ENCODE data around the gene C1orf105.
A peak's percentile ranks its signal among the peaks of the same experiment; 100 is the strongest.

Gene C1orf105

DNA sequence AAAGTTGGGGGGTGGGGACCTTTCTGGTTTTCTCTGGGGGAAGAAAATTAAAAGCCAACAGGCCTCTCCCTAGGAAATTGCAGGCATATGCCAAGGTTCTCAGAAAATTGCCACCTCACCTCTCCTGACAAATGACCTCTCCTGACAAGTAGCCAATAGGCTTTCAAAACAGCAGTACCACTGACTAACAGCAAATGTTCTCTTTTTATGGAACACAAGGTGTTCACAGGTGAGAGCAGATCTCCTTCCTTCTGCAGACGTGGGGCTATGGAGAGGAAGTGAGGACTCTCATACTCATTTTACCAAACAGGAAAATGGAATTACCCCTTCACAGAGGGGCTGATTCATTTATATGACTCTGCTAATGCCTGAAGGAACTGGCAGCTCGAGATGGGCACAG is 79.7 kb downstream of the C1orf105 start:
- Histone ChIP-seq H2BK5ac (ENCODE audit: low read depth, low read length, poor library complexity) (peak overlapping the region; percentile 85), H3K79me1 (ENCODE audit: low read length) (peaks cover 40% of the 10 kb centered on the region), H2AFZ (ENCODE audit: insufficient read depth, low read length, poor library complexity) (no peak overlapping the region), H4K91ac (ENCODE audit: low read depth, low read length) (peak overlapping the region; percentile 64), H3K27ac (ENCODE audit: low read depth, low read length) (peak overlapping the region; percentile 67), H3K79me2 (ENCODE audit: control insufficient read depth, insufficient read depth, low read length, poor library complexity) (peaks cover 2% of the 10 kb centered on the region), H3K14ac (ENCODE audit: low read length) (peak overlapping the region; percentile 65), H2BK120ac (ENCODE audit: insufficient read depth, low read length, poor library complexity) (peak overlapping the region; percentile 87), H3K9ac (ENCODE audit: low read length) (no peak overlapping the region), H3K4me2 (ENCODE audit: low read length) (no peak overlapping the region), H2AK5ac (ENCODE audit: low read length) (peak overlapping the region; percentile 84), H3K36me3 (ENCODE audit: control insufficient read depth in 1 of 2, insufficient read depth in 2 of 2, low read length in 2 of 2) (no peaks in the 10 kb centered on the region), H3K27me3 (ENCODE audit: insufficient read depth, low read length) (no peaks in the 10 kb centered on the region), H3K18ac (ENCODE audit: low read length) (peak overlapping the region; percentile 73), H3K23ac (ENCODE audit: low read length) (no peak overlapping the region), H2BK12ac (ENCODE audit: low read length) (peak overlapping the region; percentile 97), H3K9me3 (ENCODE audit: insufficient read depth, low read depth, low read length) (no peaks in the 10 kb centered on the region), H3K4me1 (ENCODE audit: control insufficient read depth in 1 of 2, insufficient read depth in 2 of 2, low read length in 2 of 2) (peaks cover 27 to 33% of the 10 kb centered on the region in 2 experiments), H4K8ac (ENCODE audit: low read depth, low read length) (peak overlapping the region; percentile 48), H3K4ac (ENCODE audit: low read depth, low read length) (peak overlapping the region; percentile 69), H3K4me3 (ENCODE audit: low read depth, low read length) (no peak overlapping the region), H4K12ac (ENCODE audit: low read depth, low read length) (no peak overlapping the region)
- DNase-seq = no peak
- no CpG with 5 or more reads among the region's 2 CpGs for whole genome bisulfite sequencing (ENCODE audit: extremely low coverage, insufficient coverage, insufficient read length)

GRCh38 chr1:172507741-172508140 is 87.3 kb downstream of the C1orf105 start:
- Histone ChIP-seq H3K4me1 (ENCODE audit: control insufficient read depth in 1 of 2, insufficient read depth in 2 of 2, low read length in 2 of 2) (peaks cover 3 to 7% of the 10 kb centered on the region in 2 experiments), H3K18ac (ENCODE audit: low read length) (no peak overlapping the region), H3K4me2 (ENCODE audit: low read length) (no peak overlapping the region), H3K27me3 (ENCODE audit: insufficient read depth, low read length) (no peaks in the 10 kb centered on the region), H3K23ac (ENCODE audit: low read length) (no peak overlapping the region), H3K9ac (ENCODE audit: low read length) (no peak overlapping the region), H3K14ac (ENCODE audit: low read length) (no peak overlapping the region), H2BK12ac (ENCODE audit: low read length) (no peak overlapping the region), H2BK5ac (ENCODE audit: low read depth, low read length, poor library complexity) (no peak overlapping the region), H2AFZ (ENCODE audit: insufficient read depth, low read length, poor library complexity) (no peak overlapping the region), H4K8ac (ENCODE audit: low read depth, low read length) (no peak overlapping the region), H2BK120ac (ENCODE audit: insufficient read depth, low read length, poor library complexity) (no peak overlapping the region), H2AK5ac (ENCODE audit: low read length) (no peak overlapping the region), H3K4ac (ENCODE audit: low read depth, low read length) (no peak overlapping the region), H3K27ac (ENCODE audit: low read depth, low read length) (peak overlapping the region; percentile 26), H3K36me3 (ENCODE audit: control insufficient read depth in 1 of 2, insufficient read depth in 2 of 2, low read length in 2 of 2) (no peaks in the 10 kb centered on the region), H3K79me1 (ENCODE audit: low read length) (peaks cover 9% of the 10 kb centered on the region), H4K12ac (ENCODE audit: low read depth, low read length) (no peak overlapping the region), H3K79me2 (ENCODE audit: control insufficient read depth, insufficient read depth, low read length, poor library complexity) (no peaks in the 10 kb centered on the region), H3K9me3 (ENCODE audit: insufficient read depth, low read depth, low read length) (no peaks in the 10 kb centered on the region), H3K4me3 (ENCODE audit: low read depth, low read length) (no peak overlapping the region), H4K91ac (ENCODE audit: low read depth, low read length) (peak overlapping the region; percentile 13)
- no peak for DNase-seq

DNA sequence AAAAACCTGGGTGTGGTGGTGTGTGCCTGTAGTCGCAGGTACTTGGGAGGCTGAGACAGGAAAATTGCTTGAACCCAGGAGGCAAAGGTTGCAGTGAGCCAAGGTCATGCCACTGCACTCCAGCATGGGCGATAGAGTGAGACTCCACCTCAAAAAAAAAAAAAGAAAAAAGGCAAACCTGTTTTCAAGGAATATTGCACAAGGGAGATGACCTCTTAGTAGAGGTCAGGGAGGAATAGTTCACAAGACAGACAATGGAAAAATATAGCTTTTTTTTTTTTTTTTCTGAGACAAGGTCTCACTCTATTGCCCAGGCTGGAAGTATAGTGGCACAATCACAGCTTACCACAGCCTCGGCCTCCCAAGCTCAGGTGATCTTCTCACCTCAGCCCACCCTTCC is 90.0 kb downstream of the C1orf105 start:
- Histone ChIP-seq H3K14ac (ENCODE audit: low read length) (no peak overlapping the region), H3K9ac (ENCODE audit: low read length) (no peak overlapping the region), H3K18ac (ENCODE audit: low read length) (no peak overlapping the region), H4K12ac (ENCODE audit: low read depth, low read length) (no peak overlapping the region), H2AK5ac (ENCODE audit: low read length) (no peak overlapping the region), H3K4ac (ENCODE audit: low read depth, low read length) (no peak overlapping the region), H4K91ac (ENCODE audit: low read depth, low read length) (peak overlapping the region; percentile 43), H3K79me2 (ENCODE audit: control insufficient read depth, insufficient read depth, low read length, poor library complexity) (no peaks in the 10 kb centered on the region), H3K79me1 (ENCODE audit: low read length) (peaks cover 9% of the 10 kb centered on the region), H4K8ac (ENCODE audit: low read depth, low read length) (peak overlapping the region; percentile 4), H3K23ac (ENCODE audit: low read length) (no peak overlapping the region), H3K4me3 (ENCODE audit: low read depth, low read length) (no peak overlapping the region), H2AFZ (ENCODE audit: insufficient read depth, low read length, poor library complexity) (no peak overlapping the region), H3K4me1 (ENCODE audit: control insufficient read depth in 1 of 2, insufficient read depth in 2 of 2, low read length in 2 of 2) (peaks cover 3 to 7% of the 10 kb centered on the region in 2 experiments), H3K9me3 (ENCODE audit: insufficient read depth, low read depth, low read length) (no peaks in the 10 kb centered on the region), H3K4me2 (ENCODE audit: low read length) (no peak overlapping the region), H3K27ac (ENCODE audit: low read depth, low read length) (no peak overlapping the region), H2BK120ac (ENCODE audit: insufficient read depth, low read length, poor library complexity) (peak overlapping the region; percentile 47), H3K36me3 (ENCODE audit: control insufficient read depth in 1 of 2, insufficient read depth in 2 of 2, low read length in 2 of 2) (no peaks in the 10 kb centered on the region), H2BK12ac (ENCODE audit: low read length) (peak overlapping the region; percentile 79), H3K27me3 (ENCODE audit: insufficient read depth, low read length) (no peaks in the 10 kb centered on the region), H2BK5ac (ENCODE audit: low read depth, low read length, poor library complexity) (peak overlapping the region; percentile 6)
- no CpG with 5 or more reads among the region's 3 CpGs for WGBS (ENCODE audit: extremely low coverage, insufficient coverage, insufficient read length)
- DNase-seq = peak in 1 of 2 donors; percentile 60

DNA sequence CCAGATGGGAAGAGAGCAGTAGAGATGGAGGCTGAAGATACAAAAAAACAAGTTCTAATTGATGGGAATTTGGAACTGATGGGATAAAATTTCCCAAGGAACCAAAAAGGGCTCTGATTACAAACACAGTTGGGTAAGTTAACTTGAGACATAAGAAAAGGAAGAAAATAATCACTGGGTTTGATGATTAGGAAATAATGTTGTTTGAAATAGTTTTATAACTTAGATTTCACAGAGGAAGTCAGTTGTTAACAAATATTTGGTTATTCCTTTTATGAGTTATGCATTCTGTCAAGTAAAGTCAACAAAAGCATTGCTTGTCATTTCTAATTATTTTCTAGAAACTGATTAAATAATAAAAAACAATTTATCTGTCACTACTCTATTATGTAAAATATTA is 92.1 kb downstream of the C1orf105 start:
- DNase-seq = no peak
- Histone ChIP-seq H2AK5ac (ENCODE audit: low read length) (no peak overlapping the region), H2BK12ac (ENCODE audit: low read length) (no peak overlapping the region), H4K12ac (ENCODE audit: low read depth, low read length) (no peak overlapping the region), H3K18ac (ENCODE audit: low read length) (no peak overlapping the region), H3K4me3 (ENCODE audit: low read depth, low read length) (no peak overlapping the region), H2BK5ac (ENCODE audit: low read depth, low read length, poor library complexity) (no peak overlapping the region), H2AFZ (ENCODE audit: insufficient read depth, low read length, poor library complexity) (no peak overlapping the region), H3K9ac (ENCODE audit: low read length) (no peak overlapping the region), H3K14ac (ENCODE audit: low read length) (no peak overlapping the region), H3K27ac (ENCODE audit: low read depth, low read length) (no peak overlapping the region), H3K36me3 (ENCODE audit: control insufficient read depth in 1 of 2, insufficient read depth in 2 of 2, low read length in 2 of 2) (no peaks in the 10 kb centered on the region), H2BK120ac (ENCODE audit: insufficient read depth, low read length, poor library complexity) (no peak overlapping the region), H3K4ac (ENCODE audit: low read depth, low read length) (no peak overlapping the region), H3K79me2 (ENCODE audit: control insufficient read depth, insufficient read depth, low read length, poor library complexity) (no peaks in the 10 kb centered on the region), H3K4me1 (ENCODE audit: control insufficient read depth in 1 of 2, insufficient read depth in 2 of 2, low read length in 2 of 2) (peaks cover 2 to 7% of the 10 kb centered on the region in 2 experiments), H4K91ac (ENCODE audit: low read depth, low read length) (no peak overlapping the region), H3K79me1 (ENCODE audit: low read length) (peaks cover 5% of the 10 kb centered on the region), H4K8ac (ENCODE audit: low read depth, low read length) (no peak overlapping the region), H3K4me2 (ENCODE audit: low read length) (no peak overlapping the region), H3K9me3 (ENCODE audit: insufficient read depth, low read depth, low read length) (no peaks in the 10 kb centered on the region), H3K23ac (ENCODE audit: low read length) (no peak overlapping the region), H3K27me3 (ENCODE audit: insufficient read depth, low read length) (no peaks in the 10 kb centered on the region)

Data from trophoblast cell (in vitro differentiated cells and primary cell).